Stimulated activated CD8-positive, alpha-beta memory T cell treated with anti-CD3 and anti-CD28 coated beads, Interleukin-4, amount 100 ng/mL, for 1 hour (primary cell): ENCODE data around the gene IL1B.

Experiments used
- DNase-seq, 2 donors: peaks; one replicate each; pipeline ENCODE4 v3.0.0-alpha.2; 2020; ENCODE audit warnings: low read depth in 2 of 2, low spot score in 1 of 2

The IL1B gene

GRCh38 chr2:112829961-112830681 lies 6.5 kb downstream of the IL1B start:
- no peak for DNase-seq

- no peak for DNase-seq
Observed at GRCh38 chr2:112829101-112829960, 7.2 kb downstream of the IL1B start.

- DNase-seq, result no peak
Observed at GRCh38 chr2:112828251-112828691, 8.3 kb downstream of the IL1B start.

- DNase-seq, result no peak
Observed at GRCh38 chr2:112827604-112828185, 8.9 kb downstream of the IL1B start.

- no peak for DNase-seq
Observed at GRCh38 chr2:112827009-112827408, 9.6 kb downstream of the IL1B start.

- no peak for DNase-seq
Observed at GRCh38 chr2:112825706-112826105, 10.9 kb downstream of the IL1B start.

- no peak for DNase-seq
Observed at GRCh38 chr2:112824694-112825085, 11.9 kb downstream of the IL1B start.

- no peak for DNase-seq
Observed at GRCh38 chr2:112821682-112822081, 14.9 kb downstream of the IL1B start.

- no peak for DNase-seq
Observed at GRCh38 chr2:112821142-112821541, 15.4 kb downstream of the IL1B start.

- DNase-seq, result no peak
Observed at GRCh38 chr2:112820343-112820742, 16.2 kb downstream of the IL1B start.

GRCh38 chr2:112819081-112819480 lies 17.5 kb downstream of the IL1B start:
- no peak for DNase-seq

GRCh38 chr2:112818094-112818902 lies 18.3 kb downstream of the IL1B start:
- no peak for DNase-seq

- no peak for DNase-seq
Observed at GRCh38 chr2:112817082-112817689, 19.4 kb downstream of the IL1B start.

- no peak for DNase-seq
Observed at GRCh38 chr2:112814278-112814677, 22.3 kb downstream of the IL1B start.

- DNase-seq, result no peak
Observed at GRCh38 chr2:112813280-112813966, 23.2 kb downstream of the IL1B start.

- no peak for DNase-seq
Observed at GRCh38 chr2:112812318-112813267, 24.0 kb downstream of the IL1B start.

- DNase-seq, result no peak
Observed at GRCh38 chr2:112811841-112812306, 24.7 kb downstream of the IL1B start.

GRCh38 chr2:112811276-112811831 lies 25.2 kb downstream of the IL1B start:
- no peak for DNase-seq

GRCh38 chr2:112809112-112809511 lies 27.5 kb downstream of the IL1B start:
- DNase-seq, result no peak
